A549 treated with AZD9567 at 1 μM for 4 hours (cell line): ENCODE results near the gene LMBRD1. TPM values are rescaled to one million over a fixed set of nuclear protein-coding genes. Genes with fewer than 3 reads are reported as not detected.

Experiments
- total RNA-seq: library from RNA; stranded (reverse); fragments of 200-300 nt; extraction: Qiagen RNA extraction; gene quantifications from 5 replicates; pipeline ENCODE4 v1.2.3, GENCODE V29; 2022; ENCODE audit not compliant: insufficient read depth

The LMBRD1 gene
- 9.2 to 12.9 TPM (median 11.0 TPM) in 5 replicates for total RNA-seq

GRCh38 chr6:69796642-69797390, at the start of gene LMBRD1:
TSS of gene LMBRD1 (minus strand) at chr6:69797010. CDS start at chr6:69796881, 129 bp downstream.

Other genes with a start within 250 kb of the LMBRD1 start
- gene COL19A1, start 69.5 kb upstream of the LMBRD1 start, total RNA-seq: not detected in 5 replicates